Neural cell (in vitro differentiated cells): ENCODE measurements around the gene TIMM13.

ENCODE experiments used
- CTCF ChIP-seq: fragments of 450-650 bp; IDR thresholded peaks from 2 replicates; pipeline ENCODE4 v1.5.1; 2014; ENCODE audit warnings: antibody characterized with exemption, mild to moderate bottlenecking, moderate library complexity; ENCODE audit not compliant: poor library complexity, severe bottlenecking
- EP300 ChIP-seq: fragments of 450-650 bp; conservative IDR thresholded peaks from 2 replicates; pipeline ENCODE4 v1.6.1; 2014; ENCODE audit warnings: antibody characterized with exemption, mild to moderate bottlenecking, moderate library complexity; ENCODE audit not compliant: poor library complexity, severe bottlenecking
- POLR2AphosphoS5 ChIP-seq: IDR thresholded peaks from 2 replicates; pipeline ENCODE4 v1.6.1; 2012
- RAD21 ChIP-seq: fragments of 450-650 bp; conservative IDR thresholded peaks from 2 replicates; pipeline ENCODE4 v1.6.1; 2014; ENCODE audit warnings: antibody characterized with exemption, mild to moderate bottlenecking, moderate library complexity
- REST ChIP-seq: IDR thresholded peaks from 2 replicates; pipeline ENCODE4 v1.6.1; 2012; ENCODE audit warnings: borderline replicate concordance

- TF ChIP-seq CTCF (no peak), EP300 (no peak), RAD21 (no peak), REST (no peak), POLR2AphosphoS5 (no peak)
Observed at GRCh38 chr19:2416321-2417097, 10.9 kb downstream of the TIMM13 start.
